Muscle layer of duodenum (tissue), 2 donors: Measurements from ENCODE around the gene PTPRG.
A peak's percentile ranks its signal among the peaks of the same experiment; 100 is the strongest.

ENCODE experiments used
- H3K27ac ChIP-seq: one replicate; pipeline ENCODE4 v1.7.0; 2013; ENCODE audit warnings: mild to moderate bottlenecking, low read length
- H3K27me3 ChIP-seq: one replicate; pipeline ENCODE4 v1.7.0; 2013; ENCODE audit warnings: low read depth, mild to moderate bottlenecking, control low read depth, low read length
- H3K36me3 ChIP-seq, 2 donors: one replicate each; pipeline ENCODE4 v1.7.0; 2013; ENCODE audit warnings: low read length in 2 of 2, control low read depth in 1 of 2, mild to moderate bottlenecking in 1 of 2; ENCODE audit not compliant: insufficient read depth in 2 of 2, control insufficient read depth in 1 of 2
- H3K4me1 ChIP-seq, 2 donors: one replicate each; pipeline ENCODE4 v1.7.0; 2013; ENCODE audit warnings: low read length in 2 of 2, mild to moderate bottlenecking in 2 of 2, control low read depth in 1 of 2, moderate library complexity in 1 of 2; ENCODE audit not compliant: insufficient read depth in 2 of 2, control insufficient read depth in 1 of 2
- H3K4me3 ChIP-seq, 2 donors: one replicate each; pipeline ENCODE4 v1.7.0; 2013; ENCODE audit warnings: low read length in 2 of 2, low read depth in 1 of 2, mild to moderate bottlenecking in 1 of 2
- H3K9me3 ChIP-seq, 2 donors: one replicate each; pipeline ENCODE4 v1.7.0; 2013; ENCODE audit warnings: low read length in 2 of 2, control low read depth in 1 of 2, mild to moderate bottlenecking in 1 of 2; ENCODE audit not compliant: control insufficient read depth in 1 of 2
- donor health status: healthy.

PTPRG gene

GRCh38 chr3:61626484-61626883, 65.1 kb downstream of the PTPRG start:
- Histone ChIP-seq H3K36me3 (no peaks in the 10 kb centered on the region), H3K4me1 (peaks cover 0 to 10% of the 10 kb centered on the region in 2 donors), H3K27me3 (no peaks in the 10 kb centered on the region), H3K27ac (no peak overlapping the region), H3K9me3 (no peaks in the 10 kb centered on the region), H3K4me3 (no peak overlapping the region)

DNA sequence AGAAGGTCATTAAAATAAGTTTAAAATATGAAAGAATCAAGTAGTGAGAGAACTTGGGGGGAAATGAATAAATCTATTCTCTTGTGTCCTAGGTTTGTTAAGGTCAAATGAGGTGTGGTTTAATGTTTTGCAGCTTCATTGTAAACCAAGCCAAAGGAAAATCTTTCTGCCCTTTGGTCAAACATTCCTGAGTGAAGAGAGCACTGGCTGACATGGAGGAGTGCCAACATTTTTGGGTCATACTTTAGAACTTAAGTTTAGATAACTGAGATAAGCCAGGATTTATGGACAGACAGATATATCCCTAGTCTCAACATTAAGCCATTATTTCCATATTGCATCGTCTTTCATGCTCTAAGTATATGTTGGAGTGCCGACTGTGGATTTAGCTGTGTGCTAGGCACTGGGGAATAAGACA, 66.4 kb downstream of the PTPRG start:
- no peaks in the 10 kb centered on the region for H3K27me3 ChIP-seq
- no peaks in the 10 kb centered on the region for H3K36me3 ChIP-seq
- peaks cover 0 to 10% of the 10 kb centered on the region in 2 donors for H3K4me1 ChIP-seq
- no peak overlapping the region for H3K4me3 ChIP-seq
- no peaks in the 10 kb centered on the region for H3K9me3 ChIP-seq
- H3K27ac ChIP-seq = no peak overlapping the region

GRCh38 chr3:61628636-61629035, 67.3 kb downstream of the PTPRG start:
- Histone ChIP-seq H3K9me3 (no peaks in the 10 kb centered on the region), H3K4me3 (no peak overlapping the region), H3K27ac (no peak overlapping the region), H3K4me1 (peaks cover 0 to 10% of the 10 kb centered on the region in 2 donors), H3K36me3 (no peaks in the 10 kb centered on the region), H3K27me3 (no peaks in the 10 kb centered on the region)

DNA sequence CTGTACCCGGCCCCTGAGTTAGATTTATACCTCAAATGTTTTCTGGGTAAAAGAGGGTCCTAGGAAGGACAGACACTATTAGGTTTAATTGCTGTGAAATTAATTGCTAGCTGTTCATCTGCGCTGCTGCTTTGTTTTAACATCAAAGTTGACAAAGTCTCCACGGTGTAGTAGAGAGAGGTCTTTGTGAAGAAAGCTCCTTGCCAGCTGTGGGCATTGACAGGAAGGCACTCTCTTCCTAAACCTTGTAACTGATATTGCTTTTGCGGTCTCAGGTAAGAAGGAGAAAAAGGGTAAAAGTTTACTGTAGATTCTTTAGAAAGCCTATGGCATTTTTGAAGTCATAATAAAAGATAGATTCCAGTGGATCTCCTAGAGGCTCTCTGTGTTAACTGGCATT, 68.1 kb downstream of the PTPRG start:
- Histone ChIP-seq H3K4me1 (peaks cover 0 to 10% of the 10 kb centered on the region in 2 donors), H3K27ac (no peak overlapping the region), H3K27me3 (no peaks in the 10 kb centered on the region), H3K36me3 (no peaks in the 10 kb centered on the region), H3K4me3 (no peak overlapping the region), H3K9me3 (no peaks in the 10 kb centered on the region)

DNA sequence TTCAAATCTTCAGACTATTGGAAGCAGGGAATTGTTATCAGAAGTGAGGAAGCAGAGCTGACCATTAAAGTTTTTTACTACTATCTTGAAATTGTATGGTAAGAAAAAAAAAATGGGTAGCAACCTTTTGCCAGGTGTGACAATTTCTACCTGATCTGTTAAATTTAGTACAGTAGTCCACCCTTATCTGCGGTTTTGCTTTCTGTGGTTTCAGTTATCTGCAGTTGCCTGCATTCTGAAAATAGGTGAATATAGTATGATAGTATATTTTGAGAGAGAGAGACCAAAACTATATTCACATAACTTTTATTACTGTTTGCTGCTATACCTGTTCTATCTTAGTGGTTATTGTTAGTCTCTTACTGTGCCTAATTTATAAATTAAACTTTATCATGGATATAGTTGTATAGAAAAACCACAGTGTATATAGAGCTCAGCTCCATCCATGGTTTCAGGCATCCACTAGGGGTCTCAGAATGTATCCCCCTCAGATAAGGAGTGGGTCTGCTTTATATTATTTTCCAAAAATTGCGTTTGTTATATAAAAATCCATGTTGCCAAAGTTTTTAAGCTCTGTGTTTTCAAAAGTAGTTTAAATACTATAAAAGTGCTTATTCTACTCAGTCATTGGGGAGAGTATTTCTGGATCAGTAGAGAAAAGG, 69.9 kb downstream of the PTPRG start:
- no peaks in the 10 kb centered on the region for H3K9me3 ChIP-seq
- no peaks in the 10 kb centered on the region for H3K36me3 ChIP-seq
- H3K4me3 ChIP-seq = no peak overlapping the region
- peaks cover 0 to 10% of the 10 kb centered on the region in 2 donors for H3K4me1 ChIP-seq
- no peaks in the 10 kb centered on the region for H3K27me3 ChIP-seq
- H3K27ac ChIP-seq = no peak overlapping the region

DNA sequence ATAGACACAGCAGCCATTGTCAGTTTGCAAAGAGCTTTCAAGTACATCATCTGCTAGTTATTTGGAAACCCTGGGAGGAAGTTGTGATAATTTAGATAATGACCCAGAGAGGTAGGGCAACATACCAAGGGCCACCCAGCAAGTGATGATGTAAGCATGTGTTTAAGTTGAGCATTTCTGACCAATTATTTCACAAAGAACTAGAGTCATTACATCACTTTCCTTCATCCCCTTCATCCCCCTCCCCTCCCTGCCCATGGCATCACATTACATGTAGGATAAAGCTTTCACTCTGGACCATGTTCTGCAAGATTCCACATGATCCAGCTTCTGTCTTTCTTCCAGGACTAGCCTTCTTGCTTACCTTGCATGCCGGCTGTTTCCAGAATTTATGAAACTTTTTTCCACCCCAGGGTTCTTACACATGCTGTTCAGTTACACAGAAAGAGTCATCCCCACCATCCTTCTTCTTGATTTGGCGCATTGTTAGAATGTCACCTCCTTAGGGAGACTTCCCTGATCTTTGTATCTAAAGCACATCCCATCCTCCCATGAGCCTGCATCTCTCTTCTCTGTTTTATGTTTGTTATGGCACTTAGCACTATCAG, 71.3 kb downstream of the PTPRG start:
- no peaks in the 10 kb centered on the region for H3K27me3 ChIP-seq
- H3K9me3 ChIP-seq = no peaks in the 10 kb centered on the region
- no peaks in the 10 kb centered on the region for H3K36me3 ChIP-seq
- H3K4me3 ChIP-seq = no peak overlapping the region
- no peak overlapping the region for H3K27ac ChIP-seq
- H3K4me1 ChIP-seq = peaks cover 0 to 8% of the 10 kb centered on the region in 2 donors

- no peaks in the 10 kb centered on the region for H3K9me3 ChIP-seq
- no peak overlapping the region for H3K27ac ChIP-seq
- peaks cover 0 to 4% of the 10 kb centered on the region in 2 donors for H3K4me1 ChIP-seq
- H3K27me3 ChIP-seq = no peaks in the 10 kb centered on the region
- no peaks in the 10 kb centered on the region for H3K36me3 ChIP-seq
- H3K4me3 ChIP-seq = no peak overlapping the region
Measured at GRCh38 chr3:61634678-61635077, 73.3 kb downstream of the PTPRG start.

- no peaks in the 10 kb centered on the region for H3K9me3 ChIP-seq
- H3K4me3 ChIP-seq = peak overlapping the region; percentile 57 to 60
- no peaks in the 10 kb centered on the region for H3K36me3 ChIP-seq
- no peaks in the 10 kb centered on the region for H3K27me3 ChIP-seq
- H3K4me1 ChIP-seq = peaks cover 0 to 4% of the 10 kb centered on the region in 2 donors
- peak overlapping the region; percentile 75 for H3K27ac ChIP-seq
Measured at GRCh38 chr3:61637088-61638051, 76.0 kb downstream of the PTPRG start.

- Histone ChIP-seq H3K36me3 (no peaks in the 10 kb centered on the region), H3K4me1 (peaks cover 0 to 4% of the 10 kb centered on the region in 2 donors), H3K9me3 (no peaks in the 10 kb centered on the region), H3K27me3 (no peaks in the 10 kb centered on the region), H3K27ac (no peak overlapping the region), H3K4me3 (no peak overlapping the region)
Measured at GRCh38 chr3:61638741-61639140, 77.4 kb downstream of the PTPRG start.

GRCh38 chr3:61639991-61640390, 78.6 kb downstream of the PTPRG start:
- H3K27ac ChIP-seq = no peak overlapping the region
- no peaks in the 10 kb centered on the region for H3K27me3 ChIP-seq
- peaks cover 0 to 4% of the 10 kb centered on the region in 2 donors for H3K4me1 ChIP-seq
- H3K9me3 ChIP-seq = no peaks in the 10 kb centered on the region
- H3K36me3 ChIP-seq = no peaks in the 10 kb centered on the region
- no peak overlapping the region for H3K4me3 ChIP-seq

DNA sequence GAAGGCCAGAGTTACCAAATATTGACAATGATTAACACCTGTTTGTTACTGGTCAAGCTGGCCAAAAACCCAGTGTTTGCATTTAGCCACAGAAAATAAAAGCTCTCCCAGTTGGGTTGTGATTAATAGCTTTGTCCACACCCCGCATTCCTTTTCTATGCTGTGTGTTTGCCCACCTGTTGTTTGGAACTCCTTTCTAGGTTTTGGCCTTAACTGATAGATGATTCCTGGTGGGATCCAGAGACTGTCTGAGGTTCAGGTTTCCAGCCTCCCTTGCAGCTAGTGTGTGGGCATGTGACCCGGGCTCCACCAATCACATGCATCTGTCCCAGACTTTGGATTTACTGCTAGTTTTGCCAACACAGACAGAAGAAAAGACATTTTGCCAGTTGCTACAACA, 83.8 kb downstream of the PTPRG start:
- Histone ChIP-seq H3K27ac (no peak overlapping the region), H3K4me3 (no peak overlapping the region), H3K4me1 (peaks cover 0 to 13% of the 10 kb centered on the region in 2 donors), H3K36me3 (no peaks in the 10 kb centered on the region), H3K9me3 (no peaks in the 10 kb centered on the region), H3K27me3 (no peaks in the 10 kb centered on the region)
